K562 (cell line): ENCODE measurements around the gene SERPINE2. TPM values are rescaled to one million over a fixed set of nuclear protein-coding genes. Genes with fewer than 3 reads are reported as not detected.

Experiments used
- ATAC-seq: fragments of 200-7000 bp; cut with Tn5 transposase; 3 replicates; pipeline ENCODE4 v1.9.1; 2020; ENCODE audit warnings: moderate library complexity
- BruUV-seq: library from RNA; stranded (reverse); fragments of 400-500 nt; replicated peaks from 2 replicates; lab custom pipeline; 2021; lab: Mats Ljungman, UMichigan
- CTCF ChIA-PET: fragments of 300-600 bp; formaldehyde crosslinking; extraction: SDS; loops from one replicate; lab custom pipeline; 2021; ENCODE audit warnings: low intra/inter-chr PET ratio; lab: Yijun Ruan, JAX
- POLR2A ChIA-PET: fragments of 300-600, 350-650 bp; sonication (Branson Sonifier 250); formaldehyde crosslinking; extraction: SDS; loops from one replicate; lab custom pipeline; 2021; ENCODE audit warnings: antibody characterized with exemption, inconsistent platforms; lab: Yijun Ruan, JAX
- DNase-seq, 4 experiments: peaks; one replicate each; pipeline versions ENCODE4 v3.0.0 to v3.0.0-alpha.2; 2011 to 2018; ENCODE audit warnings: low spot score in 3 of 4, mixed read lengths in 3 of 4; ENCODE audit errors: extremely low read depth in 1 of 4
- FAIRE-seq: peaks from 2 replicates; lab custom pipeline; 2011; peaks lifted over from hg19 to GRCh38; lab: Jason Lieb, UNC
- H2AFZ ChIP-seq: 2 replicates; pipeline ENCODE4 v1.6.0; 2011; ENCODE audit warnings: low read depth, low read length, control low read depth, inconsistent platforms
- H3K27ac ChIP-seq: fragments of 200-600 bp; 3 replicates; pipeline ENCODE4 v1.8.0; 2011; ENCODE audit warnings: low read depth, mild to moderate bottlenecking, control low read depth, inconsistent platforms, low read length, moderate library complexity, mixed read lengths; ENCODE audit errors: extremely low read depth
- H3K27me3 ChIP-seq, 2 experiments: fragments of 300-600 bp in 1 of 2; 2 replicates in 1 of 2; 3 replicates in 1 of 2; pipeline versions ENCODE4 v1.6.0 to v1.8.0; 2011; ENCODE audit warnings: inconsistent platforms in 2 of 2, low read length in 2 of 2, mild to moderate bottlenecking in 1 of 2, mixed read lengths in 1 of 2, moderate library complexity in 1 of 2; ENCODE audit not compliant: control insufficient read depth in 2 of 2, insufficient read depth in 2 of 2
- H3K36me3 ChIP-seq: fragments of 300-600 bp; 3 replicates; pipeline ENCODE4 v1.8.0; 2011; ENCODE audit warnings: mild to moderate bottlenecking, low read length, inconsistent platforms; ENCODE audit not compliant: control insufficient read depth, insufficient read depth
- H3K4me1 ChIP-seq, 2 experiments: fragments of 200-600 bp in 1 of 2; replicated peaks in 1 of 2; 2 replicates in 1 of 2; 3 replicates in 1 of 2; pipeline versions ENCODE4 v1.5.1 to v1.8.0; 2011; ENCODE audit warnings: inconsistent platforms in 2 of 2, low read length in 2 of 2, mild to moderate bottlenecking in 1 of 2, mixed read lengths in 1 of 2, moderate library complexity in 1 of 2; ENCODE audit not compliant: control insufficient read depth in 2 of 2, insufficient read depth in 2 of 2
- H3K4me2 ChIP-seq: 2 replicates; pipeline ENCODE4 v1.6.1; 2011; ENCODE audit warnings: low read length, control low read depth, inconsistent platforms, mixed read lengths; ENCODE audit not compliant: insufficient read depth
- H3K4me3 ChIP-seq: fragments of 200-600 bp; sonication (generic), shearing (Covaris generic); 2 replicates; pipeline ENCODE4 v1.5.1; 2016; ENCODE audit warnings: control low read depth, inconsistent platforms
- H3K79me2 ChIP-seq: fragments of 200-600 bp; 3 replicates; pipeline ENCODE4 v1.8.0; 2011; ENCODE audit warnings: low read length, inconsistent platforms; ENCODE audit not compliant: control insufficient read depth, insufficient read depth
- H3K9ac ChIP-seq, 2 experiments: 2 replicates each; pipeline versions ENCODE4 v1.6.0 to v1.6.1; 2011; ENCODE audit warnings: low read depth in 2 of 2, low read length in 2 of 2, control low read depth in 1 of 2, inconsistent platforms in 1 of 2, mild to moderate bottlenecking in 1 of 2, mixed read lengths in 1 of 2; ENCODE audit not compliant: insufficient read depth in 1 of 2
- H3K9me1 ChIP-seq: one replicate; pipeline ENCODE4 v1.6.0; 2011; ENCODE audit warnings: inconsistent platforms, mild to moderate bottlenecking, low read length, moderate library complexity; ENCODE audit not compliant: control insufficient read depth, insufficient read depth
- H3K9me3 ChIP-seq: replicated peaks from 2 replicates; pipeline ENCODE4 v1.5.1; 2011; ENCODE audit warnings: low read depth, low read length, inconsistent platforms; ENCODE audit not compliant: control insufficient read depth, insufficient read depth
- H4K20me1 ChIP-seq: replicated peaks from 2 replicates; pipeline ENCODE4 v1.6.1; 2011; ENCODE audit warnings: low read length, inconsistent platforms, mixed read lengths; ENCODE audit not compliant: control insufficient read depth, insufficient read depth
- FUS ChIP-seq: fragments of 200-400 bp; formaldehyde crosslinking; optimal IDR thresholded peaks from 2 replicates; pipeline ENCODE3; 2017; ENCODE audit warnings: low read depth, low read length
- MAZ ChIP-seq, 2 experiments: fragments of 450-650 bp in 1 of 2; sonication (generic) in 1 of 2; formaldehyde crosslinking; IDR thresholded peaks in 1 of 2; conservative IDR thresholded peaks in 1 of 2; 2 replicates each; pipeline versions ENCODE4 v1.4.0 to v1.5.0; 2020; ENCODE audit warnings: mild to moderate bottlenecking in 1 of 2, missing genetic modification reagents in 1 of 2
- SIN3A ChIP-seq, 2 experiments: fragments of 150-350 bp in 1 of 2; IDR thresholded peaks; 2 replicates each; pipeline ENCODE4 v1.6.1; 2011 to 2016; ENCODE audit warnings: borderline replicate concordance in 2 of 2, low read depth in 2 of 2, low read length in 2 of 2, mild to moderate bottlenecking in 2 of 2, moderate library complexity in 2 of 2; ENCODE audit not compliant: control insufficient read depth in 1 of 2
- TAF1 ChIP-seq: IDR thresholded peaks from 2 replicates; pipeline ENCODE4 v1.6.1; 2011; ENCODE audit warnings: mild to moderate bottlenecking, low read length, moderate library complexity; ENCODE audit not compliant: insufficient read depth, control insufficient read depth, severe bottlenecking; ENCODE audit errors: extremely low read depth
- XRCC3 ChIP-seq: fragments of 450-650 bp; IDR thresholded peaks from 2 replicates; pipeline ENCODE4 v1.6.1; 2017; ENCODE audit warnings: mild to moderate bottlenecking, moderate library complexity
- ZNF175 ChIP-seq: fragments of 200-800 bp; sonication (Bioruptor generic); IDR thresholded peaks from 2 replicates; pipeline ENCODE4 v1.6.1; 2016; ENCODE audit warnings: low read depth, mild to moderate bottlenecking, missing genetic modification characterization, missing compliant biosample characterization
- ZNF589 ChIP-seq: fragments of 200-800 bp; sonication (Bioruptor generic); IDR thresholded peaks from 2 replicates; pipeline ENCODE4 v1.6.1; 2016; ENCODE audit warnings: low read depth, missing genetic modification characterization, missing compliant biosample characterization
- WGBS: fragments of 100-300 bp; shearing (Covaris generic); methylation state at CpG from one replicate; pipeline ENCODE4 v1.1.6; 2016; ENCODE audit warnings: low coverage, mixed read lengths; ENCODE audit not compliant: insufficient coverage; ENCODE audit errors: missing lambda C conversion rate; 5-methylcytosine and 5-hydroxymethylcytosine counted together
- in situ Hi-C: fragments of 300-500 bp; cut with MboI; formaldehyde crosslinking; loops from 4 replicates; pipeline ENCODE4 v1.15.0; 2018; ENCODE audit warnings: inconsistent platforms, mixed read lengths
- intact Hi-C: fragments of 100-400 bp; cut with micrococcal nuclease; formaldehyde crosslinking; loops from 2 replicates; pipeline ENCODE4 v1.14.2; 2022
- polyA plus RNA-seq, 8 experiments: library from polyadenylated mRNA; depleted of rRNA in 4 of 8; stranded (reverse) in 5 of 8; unstranded in 3 of 8; fragments of >200 nt; fragmentation: Nextera tagmentation in 2 of 8; fragmentation: Illumina TruSeq in 1 of 8; extraction: Ambion mirVana in 2 of 8; extraction: Trizol in 1 of 8; gene quantifications; 2 replicates each; pipeline versions ENCODE4 v1.2.1 to v1.2.3, GENCODE V29; 2011 to 2014; ENCODE audit warnings: inconsistent platforms in 1 of 8, missing spikeins in 1 of 8
- total RNA-seq, 7 experiments: library from RNA; depleted of rRNA in 6 of 7; stranded (reverse); fragments of >200 nt in 6 of 7; fragmentation: Illumina TruSeq in 2 of 7; extraction: Trizol in 2 of 7; gene quantifications; 2 replicates each; pipeline versions ENCODE4 v1.2.1 to v1.2.3, GENCODE V29; 2011 to 2021; ENCODE audit warnings: low replicate concordance in 1 of 7
- TF ChIP-seq, protein P1 (sequence below): IDR thresholded peaks from 2 replicates; pipeline ENCODE4 v1.6.1; 2011; ENCODE audit warnings: borderline replicate concordance, low read depth, mild to moderate bottlenecking, moderate library complexity, low read length; ENCODE audit not compliant: insufficient read depth, poor library complexity, severe bottlenecking
- TF ChIP-seq, protein P2 (sequence below): fragments of 250-450 bp; sonication (Bioruptor Pico); IDR thresholded peaks from 2 replicates; pipeline ENCODE4 v1.8.0; 2021; ENCODE audit warnings: moderate library complexity, mild to moderate bottlenecking, inconsistent platforms
- TF ChIP-seq, protein P3 (sequence below), 2 experiments: IDR thresholded peaks in 1 of 2; conservative IDR thresholded peaks in 1 of 2; 2 replicates each; pipeline ENCODE4 v1.6.1; 2016; ENCODE audit warnings: low read depth in 2 of 2, mild to moderate bottlenecking in 1 of 2, missing compliant biosample characterization in 1 of 2, missing genetic modification characterization in 1 of 2, moderate library complexity in 1 of 2

The SERPINE2 gene
- total and polyA plus RNA-seq, 9 of the 15 experiments (the other 6 are each of a cell fraction or from before 2014, with no cell fraction given): 0.03 to 0.16 (median 0.13) TPM; not detected in 6

DNA sequence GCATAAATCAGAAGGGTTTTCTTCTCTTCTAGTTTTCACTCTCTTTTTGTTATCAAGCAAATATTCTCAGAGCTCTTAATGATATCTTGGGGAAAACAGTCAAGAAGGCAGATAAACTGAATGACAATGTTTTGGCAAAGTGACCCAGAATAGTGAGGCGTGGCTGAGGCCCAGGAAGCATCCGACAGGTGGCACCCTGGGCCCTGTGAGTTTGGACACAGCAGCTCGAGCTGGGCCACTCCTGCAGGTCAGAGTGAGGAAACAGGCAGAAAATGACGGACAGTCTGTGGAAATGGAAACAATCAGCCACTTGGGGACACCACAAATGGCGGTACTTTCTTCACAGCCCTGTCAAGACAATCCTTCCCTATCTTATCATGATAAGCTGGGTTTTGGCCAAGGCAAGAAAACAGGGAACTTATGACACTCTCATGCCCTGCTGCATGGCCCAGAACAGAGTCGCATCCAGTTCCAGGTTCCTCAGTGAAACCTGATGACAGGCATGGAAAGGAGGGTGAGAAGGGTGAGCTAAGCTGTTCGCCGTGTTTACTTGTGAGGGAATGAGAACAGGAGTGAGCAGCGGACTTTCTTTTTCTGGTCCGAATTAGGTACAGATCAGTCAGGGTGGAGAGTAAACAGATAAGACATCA, 49.8 kb downstream of the SERPINE2 start:
- no TSS peak for BruUV-seq
- POLR2A ChIA-PET: interaction anchor here (1.2 kb wide), 1 partner anchor 19 kb away, joined by 3 read pairs; no protein-coding TSS in a partner anchor
- FAIRE-seq (no peak), ATAC-seq (peak; percentile 93), DNase-seq (peak; percentile 8 to 39 (median 16))
- H3K4me3 ChIP-seq: no peak overlapping the region
- H3K36me3 ChIP-seq: no peaks in the 10 kb centered on the region
- no peak overlapping the region for H3K9ac ChIP-seq
- CTCF ChIA-PET: interaction anchor here (0.6 to 1.2 kb wide), 3 partner anchors 19 to 295 kb away, joined by 3 read pairs; no protein-coding TSS in a partner anchor
- no peaks in the 10 kb centered on the region for H3K79me2 ChIP-seq
- H3K27ac ChIP-seq: no peak overlapping the region
- 13% methylated on average over 6 of the region's 10 CpGs for WGBS
- H3K4me1 ChIP-seq: no peaks in the 10 kb centered on the region; a peak in 1 of 5 replicates
- 0 out of 2 replicates have a peak overlapping the region, but pooled peaks have one; percentile 24 for H3K4me2 ChIP-seq
- H3K9me1 ChIP-seq: no peaks in the 10 kb centered on the region
- no peaks in the 10 kb centered on the region for H4K20me1 ChIP-seq
- H2AFZ ChIP-seq: no peak overlapping the region
- peaks cover 11 to 28% of the 10 kb centered on the region in 2 experiments; a peak in 4 of 5 replicates for H3K27me3 ChIP-seq
- no peaks in the 10 kb centered on the region for H3K9me3 ChIP-seq
- in situ Hi-C loops (no loop called here), intact Hi-C loops (loop anchor here (1.0 kb wide), 1 partner anchor 295 kb away; no protein-coding TSS in a partner anchor)
- TF ChIP-seq, protein P1, sequence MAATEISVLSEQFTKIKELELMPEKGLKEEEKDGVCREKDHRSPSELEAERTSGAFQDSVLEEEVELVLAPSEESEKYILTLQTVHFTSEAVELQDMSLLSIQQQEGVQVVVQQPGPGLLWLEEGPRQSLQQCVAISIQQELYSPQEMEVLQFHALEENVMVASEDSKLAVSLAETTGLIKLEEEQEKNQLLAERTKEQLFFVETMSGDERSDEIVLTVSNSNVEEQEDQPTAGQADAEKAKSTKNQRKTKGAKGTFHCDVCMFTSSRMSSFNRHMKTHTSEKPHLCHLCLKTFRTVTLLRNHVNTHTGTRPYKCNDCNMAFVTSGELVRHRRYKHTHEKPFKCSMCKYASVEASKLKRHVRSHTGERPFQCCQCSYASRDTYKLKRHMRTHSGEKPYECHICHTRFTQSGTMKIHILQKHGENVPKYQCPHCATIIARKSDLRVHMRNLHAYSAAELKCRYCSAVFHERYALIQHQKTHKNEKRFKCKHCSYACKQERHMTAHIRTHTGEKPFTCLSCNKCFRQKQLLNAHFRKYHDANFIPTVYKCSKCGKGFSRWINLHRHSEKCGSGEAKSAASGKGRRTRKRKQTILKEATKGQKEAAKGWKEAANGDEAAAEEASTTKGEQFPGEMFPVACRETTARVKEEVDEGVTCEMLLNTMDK: peak; percentile 48
- TF ChIP-seq FUS: no peak
- no peak for TF ChIP-seq ZNF175 (CRISPR knock-in tag)
- no peak for TF ChIP-seq XRCC3
- TF ChIP-seq MAZ (CRISPR knock-in tag; conservative IDR thresholded peaks at IDR 0.05 in 1 of 2, IDR thresholded peaks at IDR 0.05 in 1 of 2): no peak
- TF ChIP-seq ZNF589: no peak
- TF ChIP-seq SIN3A (IDR thresholded peaks at IDR 0.05; ENCODE audit: borderline replicate concordance in 2 of 2, control insufficient read depth in 1 of 2, low read depth in 2 of 2, low read length in 2 of 2): no peak
- TF ChIP-seq, protein P2, sequence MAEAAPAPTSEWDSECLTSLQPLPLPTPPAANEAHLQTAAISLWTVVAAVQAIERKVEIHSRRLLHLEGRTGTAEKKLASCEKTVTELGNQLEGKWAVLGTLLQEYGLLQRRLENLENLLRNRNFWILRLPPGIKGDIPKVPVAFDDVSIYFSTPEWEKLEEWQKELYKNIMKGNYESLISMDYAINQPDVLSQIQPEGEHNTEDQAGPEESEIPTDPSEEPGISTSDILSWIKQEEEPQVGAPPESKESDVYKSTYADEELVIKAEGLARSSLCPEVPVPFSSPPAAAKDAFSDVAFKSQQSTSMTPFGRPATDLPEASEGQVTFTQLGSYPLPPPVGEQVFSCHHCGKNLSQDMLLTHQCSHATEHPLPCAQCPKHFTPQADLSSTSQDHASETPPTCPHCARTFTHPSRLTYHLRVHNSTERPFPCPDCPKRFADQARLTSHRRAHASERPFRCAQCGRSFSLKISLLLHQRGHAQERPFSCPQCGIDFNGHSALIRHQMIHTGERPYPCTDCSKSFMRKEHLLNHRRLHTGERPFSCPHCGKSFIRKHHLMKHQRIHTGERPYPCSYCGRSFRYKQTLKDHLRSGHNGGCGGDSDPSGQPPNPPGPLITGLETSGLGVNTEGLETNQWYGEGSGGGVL: no peak
- TF ChIP-seq, protein P3, sequence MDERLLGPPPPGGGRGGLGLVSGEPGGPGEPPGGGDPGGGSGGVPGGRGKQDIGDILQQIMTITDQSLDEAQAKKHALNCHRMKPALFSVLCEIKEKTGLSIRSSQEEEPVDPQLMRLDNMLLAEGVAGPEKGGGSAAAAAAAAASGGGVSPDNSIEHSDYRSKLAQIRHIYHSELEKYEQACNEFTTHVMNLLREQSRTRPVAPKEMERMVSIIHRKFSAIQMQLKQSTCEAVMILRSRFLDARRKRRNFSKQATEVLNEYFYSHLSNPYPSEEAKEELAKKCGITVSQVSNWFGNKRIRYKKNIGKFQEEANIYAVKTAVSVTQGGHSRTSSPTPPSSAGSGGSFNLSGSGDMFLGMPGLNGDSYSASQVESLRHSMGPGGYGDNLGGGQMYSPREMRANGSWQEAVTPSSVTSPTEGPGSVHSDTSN (CRISPR knock-in tag; IDR thresholded peaks at IDR 0.05; ENCODE audit: low read depth): no peak
- TF ChIP-seq, protein P3 (tag; conservative IDR thresholded peaks at IDR 0.05; ENCODE audit: low read depth): no peak
- TF ChIP-seq TAF1: no peak
